H1 (cell line): ENCODE results near the gene GPC3. TPM values are rescaled to one million over a fixed set of nuclear protein-coding genes. Genes with fewer than 3 reads are reported as not detected.

ENCODE experiments used
- CTCF ChIA-PET: fragments of 300-600 bp; sonication (Branson Sonifier 250); formaldehyde crosslinking; loops from one replicate; lab custom pipeline; 2021; ENCODE audit not compliant: partially characterized antibody; lab: Charles Lee
- POLR2A ChIA-PET: fragments of 300-600 bp; sonication (Branson Sonifier 250); formaldehyde crosslinking; loops from one replicate; lab custom pipeline; 2021; ENCODE audit warnings: inconsistent platforms; ENCODE audit not compliant: partially characterized antibody; lab: Charles Lee
- DNase-seq, 2 experiments: peaks; one replicate each; pipeline versions ENCODE4 v3.0.0 to v3.0.0-alpha.2; 2010 to 2022; ENCODE audit warnings: low spot score in 2 of 2, low read depth in 1 of 2, mixed read lengths in 1 of 2
- FAIRE-seq: peaks from 2 replicates; lab custom pipeline; 2011; peaks lifted over from hg19 to GRCh38; lab: Jason Lieb, UNC
- H2AFZ ChIP-seq: 2 replicates; pipeline ENCODE4 v1.8.1; 2012; ENCODE audit warnings: low read length, inconsistent platforms
- H2AK5ac ChIP-seq: 2 replicates; pipeline ENCODE4 v1.6.1; 2013; ENCODE audit warnings: low read depth, low read length
- H2BK120ac ChIP-seq: replicated peaks from 2 replicates; pipeline ENCODE3; 2013; ENCODE audit warnings: low read depth, low read length, inconsistent platforms
- H2BK12ac ChIP-seq: 2 replicates; pipeline ENCODE4 v1.6.1; 2013; ENCODE audit warnings: low read depth, low read length
- H2BK15ac ChIP-seq: 2 replicates; pipeline ENCODE4 v1.6.1; 2013; ENCODE audit warnings: low read length
- H2BK20ac ChIP-seq: 2 replicates; pipeline ENCODE4 v1.6.1; 2013; ENCODE audit warnings: low read length
- H2BK5ac ChIP-seq: 2 replicates; pipeline ENCODE4 v1.6.1; 2013; ENCODE audit warnings: low read depth, low read length
- H3K14ac ChIP-seq: 2 replicates; pipeline ENCODE4 v1.6.1; 2013; ENCODE audit warnings: inconsistent platforms; ENCODE audit not compliant: insufficient read length
- H3K18ac ChIP-seq: 2 replicates; pipeline ENCODE4 v1.6.1; 2013; ENCODE audit warnings: low read length; ENCODE audit errors: extremely low read depth
- H3K23ac ChIP-seq: 2 replicates; pipeline ENCODE4 v1.6.1; 2013; ENCODE audit warnings: inconsistent platforms; ENCODE audit not compliant: insufficient read length
- H3K23me2 ChIP-seq: 2 replicates; pipeline ENCODE4 v1.6.1; 2013; ENCODE audit warnings: low read depth, low read length
- H3K27ac ChIP-seq: 2 replicates; pipeline ENCODE4 v1.6.1; 2011; ENCODE audit warnings: low read depth, low read length, inconsistent platforms
- H3K27me3 ChIP-seq, 4 experiments: replicated peaks in 1 of 4; 1 replicate in 1 of 4; 2 replicates in 3 of 4; pipeline versions ENCODE4 v1.6.1 to v1.8.1; 2011 to 2013; ENCODE audit warnings: low read length in 3 of 4, mild to moderate bottlenecking in 3 of 4, inconsistent platforms in 2 of 4, mixed read lengths in 2 of 4, moderate library complexity in 1 of 4; ENCODE audit not compliant: control insufficient read depth in 3 of 4, insufficient read depth in 3 of 4; ENCODE audit errors: extremely low read depth in 1 of 4
- H3K36me3 ChIP-seq, 4 experiments: 2 replicates each; pipeline versions ENCODE4 v1.6.1 to v1.8.1; 2011 to 2013; ENCODE audit warnings: mild to moderate bottlenecking in 4 of 4, low read length in 3 of 4, moderate library complexity in 2 of 4, control low read depth in 1 of 4, inconsistent platforms in 1 of 4; ENCODE audit not compliant: insufficient read depth in 4 of 4, control insufficient read depth in 2 of 4
- H3K4ac ChIP-seq: replicated peaks from 2 replicates; pipeline ENCODE3; 2013; ENCODE audit warnings: low read length, low read depth, mixed read lengths, inconsistent platforms; ENCODE audit not compliant: insufficient read length
- H3K4me1 ChIP-seq, 4 experiments: replicated peaks in 1 of 4; 1 replicate in 1 of 4; 2 replicates in 3 of 4; pipeline versions ENCODE4 v1.6.1 to v1.8.1; 2011 to 2013; ENCODE audit warnings: low read length in 3 of 4, inconsistent platforms in 2 of 4, mixed read lengths in 1 of 4; ENCODE audit not compliant: insufficient read depth in 4 of 4, control insufficient read depth in 3 of 4
- H3K4me2 ChIP-seq, 2 experiments: 2 replicates each; pipeline versions ENCODE4 v1.6.1 to v1.8.1; 2011 to 2013; ENCODE audit warnings: low read depth in 2 of 2, low read length in 2 of 2, control low read depth in 1 of 2, inconsistent platforms in 1 of 2, mild to moderate bottlenecking in 1 of 2; ENCODE audit not compliant: insufficient read depth in 1 of 2
- H3K4me3 ChIP-seq, 4 experiments: fragments of 200-600, 300-600 bp in 1 of 4; sonication (generic), shearing (Covaris generic), sonication (Bioruptor Twin) in 1 of 4; 2 replicates each; pipeline versions ENCODE4 v1.5.1 to v1.8.1; 2011 to 2016; ENCODE audit warnings: low read length in 4 of 4, low read depth in 3 of 4, control low read depth in 2 of 4, inconsistent platforms in 2 of 4, mild to moderate bottlenecking in 2 of 4, mixed read lengths in 1 of 4, moderate library complexity in 1 of 4; ENCODE audit not compliant: insufficient read depth in 2 of 4; ENCODE audit errors: extremely low read depth in 1 of 4
- H3K56ac ChIP-seq: replicated peaks from 2 replicates; pipeline ENCODE3; 2013; ENCODE audit warnings: low read depth, mild to moderate bottlenecking, mixed read lengths, low read length, inconsistent platforms; ENCODE audit not compliant: insufficient read length
- H3K79me1 ChIP-seq: 2 replicates; pipeline ENCODE4 v1.6.1; 2013; ENCODE audit warnings: low read depth, low read length, control low read depth
- H3K79me2 ChIP-seq, 2 experiments: 2 replicates each; pipeline versions ENCODE4 v1.6.1 to v1.8.1; 2012 to 2013; ENCODE audit warnings: low read length in 2 of 2, mild to moderate bottlenecking in 2 of 2, inconsistent platforms in 1 of 2; ENCODE audit not compliant: insufficient read depth in 2 of 2, control insufficient read depth in 1 of 2
- H3K9ac ChIP-seq, 4 experiments: replicated peaks in 1 of 4; 1 replicate in 1 of 4; 2 replicates in 3 of 4; pipeline versions ENCODE4 v1.6.1 to v1.8.1; 2011 to 2013; ENCODE audit warnings: low read depth in 3 of 4, low read length in 3 of 4, control low read depth in 2 of 4, mild to moderate bottlenecking in 2 of 4, moderate library complexity in 2 of 4, inconsistent platforms in 1 of 4; ENCODE audit errors: extremely low read depth in 1 of 4
- H3K9me3 ChIP-seq, 2 experiments: 2 replicates each; pipeline versions ENCODE4 v1.6.1 to v1.8.1; 2012 to 2013; ENCODE audit warnings: mild to moderate bottlenecking in 2 of 2, moderate library complexity in 2 of 2, control low read depth in 1 of 2, inconsistent platforms in 1 of 2, low read depth in 1 of 2, low read length in 1 of 2, mixed read lengths in 1 of 2; ENCODE audit not compliant: insufficient read depth in 2 of 2
- H4K20me1 ChIP-seq, 2 experiments: replicated peaks in 1 of 2; 2 replicates each; pipeline versions ENCODE3 to v1.8.1; 2011 to 2013; ENCODE audit warnings: inconsistent platforms in 2 of 2, low read length in 2 of 2, mild to moderate bottlenecking in 1 of 2; ENCODE audit not compliant: insufficient read depth in 2 of 2, control insufficient read depth in 1 of 2
- H4K5ac ChIP-seq: 2 replicates; pipeline ENCODE4 v1.6.1; 2013; ENCODE audit warnings: low read length, low read depth, mixed read lengths, inconsistent platforms; ENCODE audit not compliant: insufficient read length
- H4K8ac ChIP-seq: 2 replicates; pipeline ENCODE4 v1.8.0; 2013; ENCODE audit warnings: mild to moderate bottlenecking, moderate library complexity, low read length, inconsistent platforms; ENCODE audit not compliant: insufficient read depth; ENCODE audit errors: extremely low read depth
- H4K91ac ChIP-seq: replicated peaks from 2 replicates; pipeline ENCODE3; 2013; ENCODE audit warnings: low read length, mixed read lengths, inconsistent platforms; ENCODE audit not compliant: insufficient read length
- ASH2L ChIP-seq: fragments of 200-600, 300-600 bp; sonication (generic); IDR thresholded peaks from one replicate; pipeline ENCODE4 v1.7.1; 2017; ENCODE audit warnings: low read length
- ATF2 ChIP-seq: IDR thresholded peaks from 2 replicates; pipeline ENCODE4 v1.6.1; 2012; ENCODE audit warnings: low read length, inconsistent platforms
- E2F6 ChIP-seq: IDR thresholded peaks from 2 replicates; pipeline ENCODE4 v1.6.1; 2012; ENCODE audit warnings: inconsistent platforms
- EP300 ChIP-seq, 2 experiments: IDR thresholded peaks; 1 replicate in 1 of 2; 2 replicates in 1 of 2; pipeline ENCODE4 v1.6.1; 2011 to 2012; ENCODE audit warnings: low read depth in 2 of 2, low read length in 2 of 2, mild to moderate bottlenecking in 2 of 2, borderline replicate concordance in 1 of 2, inconsistent platforms in 1 of 2, moderate library complexity in 1 of 2
- GTF2F1 ChIP-seq: IDR thresholded peaks from 2 replicates; pipeline ENCODE4 v1.6.1; 2012; ENCODE audit warnings: low read depth, low read length, improper control_type of control experiment, borderline replicate concordance
- KDM5A ChIP-seq: fragments of 200-600 bp; IDR thresholded peaks from 2 replicates; pipeline ENCODE4 v1.7.1; 2012; ENCODE audit warnings: mild to moderate bottlenecking, low read length, inconsistent platforms, mixed read lengths
- POLR2AphosphoS5 ChIP-seq: IDR thresholded peaks from 2 replicates; pipeline ENCODE4 v1.6.1; 2011; ENCODE audit warnings: low read depth, low read length
- SP2 ChIP-seq: IDR thresholded peaks from 2 replicates; pipeline ENCODE4 v1.6.1; 2012; ENCODE audit warnings: mild to moderate bottlenecking, low read length, inconsistent platforms
- polyA plus RNA-seq, 7 experiments: library from polyadenylated mRNA; depleted of rRNA in 3 of 7; stranded (reverse) in 5 of 7; unstranded in 2 of 7; fragments of >200 nt in 5 of 7; fragments of 200-250 nt in 2 of 7; gene quantifications; 1 replicate in 5 of 7; 2 replicates in 1 of 7; 4 replicates in 1 of 7; pipeline versions ENCODE4 v1.2.1 to v1.2.3, GENCODE V29; 2011 to 2013; ENCODE audit warnings: missing spikeins in 2 of 7, mixed read lengths in 2 of 7
- total RNA-seq: library from RNA; stranded (reverse); fragmentation: NEBNext Ultra II Directional; extraction: Animal tissue kit (Norgen Biotek cat#: 25700); gene quantifications from 2 replicates; pipeline ENCODE4 v1.2.1, GENCODE V29; 2021

The GPC3 gene
- total and polyA plus RNA-seq, 2 of the 8 experiments (the other 6 are each of a cell fraction or from before 2014, with no cell fraction given): 64.8 to 71.9 TPM

- Histone ChIP-seq H2BK12ac (no peak overlapping the region), H3K79me2 (no peaks in the 10 kb centered on the region), H2BK20ac (no peak overlapping the region), H2BK120ac (no peak overlapping the region), H3K9me3 (no peaks in the 10 kb centered on the region), H4K8ac (no peak overlapping the region), H3K4me3 (no peak overlapping the region), H4K20me1 (no peaks in the 10 kb centered on the region), H2AK5ac (no peak overlapping the region), H3K27ac (no peak overlapping the region), H3K14ac (no peak overlapping the region), H3K23ac (no peak overlapping the region), H3K4ac (no peak overlapping the region), H4K5ac (no peak overlapping the region), H2AFZ (no peak overlapping the region), H3K27me3 (no peaks in the 10 kb centered on the region), H3K23me2 (no peaks in the 10 kb centered on the region), H3K79me1 (no peaks in the 10 kb centered on the region), H3K36me3 (no peaks in the 10 kb centered on the region), H3K56ac (no peak overlapping the region), H3K18ac (no peak overlapping the region), H2BK15ac (no peak overlapping the region), H3K4me1 (peaks cover 0 to 7% (median 0%) of the 10 kb centered on the region in 4 experiments; a peak in 4 of 7 replicates), H4K91ac (no peak overlapping the region), H2BK5ac (no peak overlapping the region), H3K4me2 (no peak overlapping the region), H3K9ac (no peak overlapping the region)
- CTCF ChIA-PET: interaction anchor here (0.8 kb wide), 1 partner anchor 16 kb away, joined by 3 read pairs; no protein-coding TSS in a partner anchor
- POLR2A ChIA-PET: no interaction called here
- DNase-seq (no peak), FAIRE-seq (no peak)
- TF ChIP-seq EP300 (IDR thresholded peaks at IDR 0.05; ENCODE audit: borderline replicate concordance in 1 of 2, low read depth in 2 of 2, low read length in 2 of 2) (no peak), GTF2F1 (no peak), E2F6 (no peak), KDM5A (no peak), ASH2L (no peak), ATF2 (no peak), POLR2AphosphoS5 (no peak), SP2 (no peak)
Observed at GRCh38 chrX:133654811-133655210, 330.6 kb downstream of the GPC3 start.
